Adrenal gland (tissue), 5 donors: ENCODE measurements around the gene HEY2.

Experiments used
- POLR2A ChIP-seq, 2 donors: fragments of 450-650 bp; IDR thresholded peaks; one replicate each; pipeline ENCODE4 v1.6.1; 2017; ENCODE audit warnings: antibody characterized with exemption in 2 of 2, mild to moderate bottlenecking in 2 of 2, moderate library complexity in 1 of 2
- TF ChIP-seq, protein P1 (sequence below), 6 experiments: fragments of 450-650 bp in 4 of 6; fragments of 200-600 bp in 2 of 6; sonication (generic) in 1 of 6; IDR thresholded peaks; 1 replicate in 5 of 6; 2 replicates in 1 of 6; pipeline versions ENCODE4 v1.5.1 to v1.8.0; 2016 to 2021; ENCODE audit warnings: antibody characterized with exemption in 6 of 6, mild to moderate bottlenecking in 2 of 6, moderate library complexity in 1 of 6
- donor health status: DM: no; HTN: no; CAD: no.

GRCh38 chr6:125784365-125784764 lies 34.9 kb downstream of the HEY2 start:
- TF ChIP-seq, protein P1, sequence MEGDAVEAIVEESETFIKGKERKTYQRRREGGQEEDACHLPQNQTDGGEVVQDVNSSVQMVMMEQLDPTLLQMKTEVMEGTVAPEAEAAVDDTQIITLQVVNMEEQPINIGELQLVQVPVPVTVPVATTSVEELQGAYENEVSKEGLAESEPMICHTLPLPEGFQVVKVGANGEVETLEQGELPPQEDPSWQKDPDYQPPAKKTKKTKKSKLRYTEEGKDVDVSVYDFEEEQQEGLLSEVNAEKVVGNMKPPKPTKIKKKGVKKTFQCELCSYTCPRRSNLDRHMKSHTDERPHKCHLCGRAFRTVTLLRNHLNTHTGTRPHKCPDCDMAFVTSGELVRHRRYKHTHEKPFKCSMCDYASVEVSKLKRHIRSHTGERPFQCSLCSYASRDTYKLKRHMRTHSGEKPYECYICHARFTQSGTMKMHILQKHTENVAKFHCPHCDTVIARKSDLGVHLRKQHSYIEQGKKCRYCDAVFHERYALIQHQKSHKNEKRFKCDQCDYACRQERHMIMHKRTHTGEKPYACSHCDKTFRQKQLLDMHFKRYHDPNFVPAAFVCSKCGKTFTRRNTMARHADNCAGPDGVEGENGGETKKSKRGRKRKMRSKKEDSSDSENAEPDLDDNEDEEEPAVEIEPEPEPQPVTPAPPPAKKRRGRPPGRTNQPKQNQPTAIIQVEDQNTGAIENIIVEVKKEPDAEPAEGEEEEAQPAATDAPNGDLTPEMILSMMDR (IDR thresholded peaks at IDR 0.05) = no peak
- TF ChIP-seq POLR2A (IDR thresholded peaks at IDR 0.05) = no peak
